ENCODE measurements around the gene PBX4.

DNA sequence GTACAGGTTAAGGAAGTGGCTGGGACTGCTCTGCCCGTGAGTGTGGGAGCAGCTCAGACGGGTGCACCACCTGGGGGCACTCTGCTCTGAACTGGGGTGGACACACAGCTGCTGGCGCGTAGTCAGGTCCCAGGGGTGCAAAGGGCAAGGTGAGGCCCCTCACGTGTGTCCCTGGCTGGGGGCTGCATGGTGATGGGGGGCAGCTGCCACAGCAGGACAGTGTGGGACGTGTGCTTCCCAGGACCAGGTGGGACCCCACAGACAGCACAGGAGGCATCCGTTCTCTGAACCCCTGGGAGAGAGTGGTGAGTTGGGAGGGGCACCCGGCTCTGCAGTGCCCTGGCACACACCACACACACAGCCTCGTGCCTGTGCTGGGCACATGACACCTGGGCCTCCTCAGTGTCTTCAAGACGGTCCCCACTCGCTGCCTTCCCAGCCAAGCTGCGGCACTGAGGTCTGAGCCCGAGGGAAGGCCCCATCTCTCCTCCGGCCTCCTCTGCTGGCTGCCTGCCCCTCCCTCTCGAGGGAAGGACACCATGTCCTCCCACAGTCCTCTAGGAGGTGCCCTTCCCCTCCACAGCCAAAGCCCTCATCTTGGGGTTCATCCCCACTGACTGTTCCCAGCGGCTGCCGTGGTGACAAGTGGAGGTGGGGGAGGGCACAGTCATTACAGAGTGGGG, 55.7 kb downstream of the PBX4 start:
- TF ChIP-seq, protein P1, sequence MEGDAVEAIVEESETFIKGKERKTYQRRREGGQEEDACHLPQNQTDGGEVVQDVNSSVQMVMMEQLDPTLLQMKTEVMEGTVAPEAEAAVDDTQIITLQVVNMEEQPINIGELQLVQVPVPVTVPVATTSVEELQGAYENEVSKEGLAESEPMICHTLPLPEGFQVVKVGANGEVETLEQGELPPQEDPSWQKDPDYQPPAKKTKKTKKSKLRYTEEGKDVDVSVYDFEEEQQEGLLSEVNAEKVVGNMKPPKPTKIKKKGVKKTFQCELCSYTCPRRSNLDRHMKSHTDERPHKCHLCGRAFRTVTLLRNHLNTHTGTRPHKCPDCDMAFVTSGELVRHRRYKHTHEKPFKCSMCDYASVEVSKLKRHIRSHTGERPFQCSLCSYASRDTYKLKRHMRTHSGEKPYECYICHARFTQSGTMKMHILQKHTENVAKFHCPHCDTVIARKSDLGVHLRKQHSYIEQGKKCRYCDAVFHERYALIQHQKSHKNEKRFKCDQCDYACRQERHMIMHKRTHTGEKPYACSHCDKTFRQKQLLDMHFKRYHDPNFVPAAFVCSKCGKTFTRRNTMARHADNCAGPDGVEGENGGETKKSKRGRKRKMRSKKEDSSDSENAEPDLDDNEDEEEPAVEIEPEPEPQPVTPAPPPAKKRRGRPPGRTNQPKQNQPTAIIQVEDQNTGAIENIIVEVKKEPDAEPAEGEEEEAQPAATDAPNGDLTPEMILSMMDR (IDR thresholded peaks at IDR 0.05): no peak
- TF ChIP-seq ZFX (IDR thresholded peaks at IDR 0.05; ENCODE audit: borderline replicate concordance): no peak
